GM18868 (cell line): ENCODE results near the gene GALNT15.

ENCODE experiments used
- ATAC-seq: cut with Tn5 transposase; IDR thresholded peaks from one replicate; pipeline ENCODE4 v1.9.1; 2021; ENCODE audit warnings: mild to moderate bottlenecking, moderate library complexity; ENCODE audit not compliant: unreplicated experiment

The GALNT15 gene

DNA sequence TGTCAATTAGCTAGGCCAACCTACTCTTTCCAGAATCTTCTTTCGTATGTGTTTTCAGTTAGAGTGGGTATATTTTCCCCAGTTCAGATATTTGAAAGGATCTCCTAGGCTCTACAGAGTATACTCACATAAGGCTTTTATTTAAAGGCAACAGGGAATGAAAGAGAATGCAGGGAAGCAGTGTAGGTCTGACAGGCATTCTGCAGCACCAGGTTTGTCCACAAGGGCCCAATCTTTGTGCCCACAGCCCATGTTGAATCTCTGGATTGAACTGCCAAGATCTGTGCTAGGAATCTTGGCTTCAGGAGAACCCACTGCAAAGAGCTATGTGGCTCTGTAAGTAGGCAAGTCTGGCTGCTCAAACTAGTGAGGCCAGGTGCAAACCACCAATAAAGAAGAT, 24.2 kb upstream of the GALNT15 start:
- no peak for ATAC-seq

- peak; percentile 59 for ATAC-seq
These were observed 23.4 kb upstream of the GALNT15 start for GRCh38 chr3:16151109-16151508.

DNA sequence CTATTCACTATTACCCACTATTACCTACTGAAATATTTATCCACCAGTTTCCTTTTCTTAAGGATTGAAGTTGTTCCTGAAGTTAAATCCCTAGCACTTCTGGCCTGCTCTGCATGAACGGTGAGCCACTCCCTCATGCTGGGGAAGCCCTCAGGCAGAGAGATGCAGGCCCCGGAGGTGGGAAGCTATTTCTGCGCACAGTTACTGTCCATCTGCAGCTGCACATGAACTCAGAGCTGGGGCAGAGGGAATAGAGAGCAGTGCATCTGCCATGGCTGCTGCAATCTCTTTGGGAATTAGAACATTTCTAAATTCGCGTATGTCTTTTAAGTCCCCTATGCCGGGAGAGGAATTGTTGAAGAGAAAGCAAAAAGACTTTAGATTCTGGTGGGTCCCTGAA, 6.3 kb upstream of the GALNT15 start:
- no peak for ATAC-seq

DNA sequence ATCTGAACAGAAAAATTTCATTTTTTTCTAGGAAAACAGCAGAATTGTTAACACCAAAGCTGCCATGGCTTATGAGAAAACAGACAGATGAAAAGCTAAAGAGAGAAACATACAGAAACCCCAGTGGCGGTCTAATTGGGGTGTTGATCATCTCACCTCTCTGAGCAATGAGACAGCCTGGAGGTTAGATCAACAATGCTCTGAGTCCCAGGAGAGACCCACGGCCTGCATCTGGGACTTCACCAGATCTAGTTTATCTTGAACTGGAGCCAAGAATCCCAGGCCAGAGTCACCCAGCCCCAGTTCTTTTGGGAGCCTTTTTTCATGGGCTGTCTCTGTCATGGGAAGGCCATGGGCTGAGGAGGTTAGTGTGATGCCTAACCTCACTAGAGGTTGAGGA, 3.5 kb upstream of the GALNT15 start:
- ATAC-seq = no peak

DNA sequence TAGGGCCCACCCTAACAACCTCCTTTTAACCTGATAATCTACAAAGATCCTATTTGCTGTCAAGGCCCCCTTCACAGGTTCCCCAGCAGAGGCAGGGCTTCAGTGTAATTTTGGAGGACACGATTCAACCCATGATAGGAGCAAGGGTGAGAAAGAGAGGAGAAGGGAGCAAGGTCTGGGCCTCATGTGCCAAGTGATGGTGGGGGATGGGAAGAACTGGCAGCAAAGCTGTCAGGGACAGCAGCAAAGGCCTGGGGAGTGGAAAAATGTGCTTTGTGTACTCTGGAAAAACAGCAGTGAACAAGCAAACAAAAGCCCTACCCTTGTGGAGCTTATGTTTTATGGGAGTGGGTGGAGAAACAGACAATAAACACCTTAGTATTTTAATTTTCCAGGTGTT, 2.7 kb upstream of the GALNT15 start:
- ATAC-seq = no peak

DNA sequence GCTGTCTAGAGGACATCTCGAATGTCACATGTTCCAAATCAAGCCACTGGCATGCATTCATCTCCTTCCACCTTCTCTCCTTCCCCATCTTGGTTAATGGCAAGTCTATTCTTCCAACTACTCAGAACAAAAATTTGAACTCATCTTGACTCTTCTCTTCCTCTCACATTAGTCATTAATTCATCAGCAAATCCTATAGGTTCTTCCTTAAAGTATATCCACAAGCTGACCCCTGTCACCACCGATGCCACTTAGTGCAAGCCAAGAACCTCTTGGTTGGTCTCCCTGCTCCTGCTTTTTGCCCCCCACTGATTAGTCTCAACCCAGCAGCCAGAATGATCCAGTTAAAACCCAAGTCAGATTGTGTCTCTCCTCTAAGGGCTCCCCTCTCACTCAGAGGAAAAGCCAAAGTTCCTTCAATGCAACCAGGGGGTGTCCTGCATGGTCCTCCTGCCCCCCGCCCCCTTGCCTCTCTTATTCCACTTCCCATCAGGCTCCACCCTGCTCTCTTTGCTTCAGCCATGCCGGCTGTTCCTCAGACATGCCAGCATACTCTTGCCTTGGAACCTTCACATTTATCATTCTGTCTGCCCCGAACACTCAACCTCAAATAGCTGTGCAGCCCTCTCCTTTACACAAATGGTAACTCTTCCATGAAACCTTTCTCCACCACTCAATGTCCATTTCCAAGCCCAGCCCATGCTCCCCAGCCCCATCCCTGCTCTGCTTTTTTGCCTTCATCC, 1.0 kb upstream of the GALNT15 start:
- ATAC-seq = no peak

- ATAC-seq = no peak
These were observed 489 bp upstream of the GALNT15 start for GRCh38 chr3:16174026-16174355.

DNA sequence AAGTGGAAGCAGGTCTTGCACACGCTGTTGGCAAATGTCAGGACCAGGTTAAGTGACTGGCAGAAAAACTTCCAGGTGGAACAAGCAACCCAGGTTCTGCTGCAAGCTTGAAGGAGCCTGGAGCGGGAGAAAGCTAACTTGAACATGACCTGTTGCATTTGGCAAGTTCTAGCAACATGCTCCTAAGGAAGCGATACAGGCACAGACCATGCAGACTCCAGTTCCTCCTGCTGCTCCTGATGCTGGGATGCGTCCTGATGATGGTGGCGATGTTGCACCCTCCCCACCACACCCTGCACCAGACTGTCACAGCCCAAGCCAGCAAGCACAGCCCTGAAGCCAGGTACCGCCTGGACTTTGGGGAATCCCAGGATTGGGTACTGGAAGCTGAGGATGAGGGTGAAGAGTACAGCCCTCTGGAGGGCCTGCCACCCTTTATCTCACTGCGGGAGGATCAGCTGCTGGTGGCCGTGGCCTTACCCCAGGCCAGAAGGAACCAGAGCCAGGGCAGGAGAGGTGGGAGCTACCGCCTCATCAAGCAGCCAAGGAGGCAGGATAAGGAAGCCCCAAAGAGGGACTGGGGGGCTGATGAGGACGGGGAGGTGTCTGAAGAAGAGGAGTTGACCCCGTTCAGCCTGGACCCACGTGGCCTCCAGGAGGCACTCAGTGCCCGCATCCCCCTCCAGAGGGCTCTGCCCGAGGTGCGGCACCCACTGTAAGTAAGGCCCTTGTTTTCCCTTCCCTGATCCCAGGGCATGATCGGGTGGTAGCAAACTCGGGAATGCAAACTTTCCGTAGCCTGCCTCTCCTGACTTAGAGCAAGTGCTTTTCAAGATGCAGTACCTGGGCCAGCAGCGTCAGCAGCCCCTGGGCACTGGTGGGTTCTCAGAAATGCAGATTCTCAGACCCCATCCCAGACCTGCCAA, 759 bp downstream of the GALNT15 start:
- ATAC-seq = no peak

GRCh38 chr3:16176391-16177030, 2.0 kb downstream of the GALNT15 start:
- ATAC-seq = no peak

DNA sequence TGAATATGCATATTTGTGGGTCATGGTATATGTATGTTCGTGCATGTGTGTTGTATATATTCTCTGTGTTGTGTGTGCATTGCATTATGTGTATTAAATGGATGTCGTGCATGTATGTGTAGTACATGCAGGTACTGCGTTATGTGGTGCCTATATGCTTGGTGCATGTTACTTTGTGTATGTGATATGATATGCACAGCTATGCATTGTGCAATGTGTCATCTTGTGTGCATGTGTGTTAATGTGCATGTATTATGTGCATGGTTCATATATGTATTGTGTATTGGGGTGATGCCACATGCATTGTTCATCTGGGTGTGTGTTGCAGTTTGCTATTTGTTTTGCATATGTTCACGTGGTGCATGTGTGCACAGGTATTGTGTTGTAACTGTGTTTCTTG, 2.9 kb downstream of the GALNT15 start:
- ATAC-seq = no peak

DNA sequence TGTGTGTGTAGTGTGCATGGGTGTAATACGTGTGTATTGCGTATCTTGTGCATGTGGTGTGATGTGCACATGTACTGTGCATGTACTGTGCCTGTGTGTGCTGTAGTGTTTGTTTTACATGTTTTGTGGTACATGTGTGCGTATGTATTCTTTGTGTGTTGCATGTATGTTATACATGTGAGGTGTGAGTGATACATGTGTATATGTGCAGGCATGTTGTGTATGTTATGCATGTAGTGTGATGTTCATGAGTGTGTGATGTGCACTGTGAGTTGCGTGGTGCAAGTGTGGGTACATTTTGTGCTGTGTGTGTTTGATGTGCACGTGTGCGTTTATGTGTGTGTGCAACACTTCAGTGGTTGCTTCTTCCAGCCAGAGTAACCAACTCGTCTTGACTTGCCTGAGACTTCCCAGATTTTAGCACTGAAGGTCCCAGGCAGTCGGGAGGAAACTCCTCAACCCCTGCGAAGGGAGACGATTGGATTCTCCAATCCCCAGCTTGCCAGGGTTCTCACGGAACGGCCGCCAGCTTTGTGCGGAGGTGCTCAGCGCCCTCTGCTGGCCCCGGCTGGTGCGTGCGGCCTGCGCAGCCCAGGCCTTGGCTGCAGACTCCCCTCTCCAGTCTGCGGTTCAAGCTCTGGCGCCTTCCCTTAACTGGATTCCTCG, 3.6 kb downstream of the GALNT15 start:
- peak; percentile 77 for ATAC-seq

DNA sequence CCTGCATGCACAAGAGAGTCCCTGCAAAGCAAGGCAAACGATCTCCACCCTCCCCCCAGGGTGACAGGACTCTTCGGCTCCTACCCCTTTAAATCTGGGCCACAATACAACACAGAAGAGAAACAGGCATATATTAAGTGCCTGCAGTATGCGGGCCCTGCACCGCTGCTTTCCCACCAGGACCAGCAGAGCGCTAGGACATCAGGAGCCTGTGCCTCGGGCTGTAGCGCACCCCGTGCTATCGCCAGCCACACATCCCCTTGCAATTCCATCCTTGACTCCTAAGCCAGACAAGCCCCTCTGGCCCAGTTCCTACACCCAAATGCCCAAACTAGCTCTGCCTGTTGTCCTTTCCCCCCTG, 4.1 kb downstream of the GALNT15 start:
- no peak for ATAC-seq

- no peak for ATAC-seq
These were observed 4.8 kb downstream of the GALNT15 start for GRCh38 chr3:16179261-16179660.

DNA sequence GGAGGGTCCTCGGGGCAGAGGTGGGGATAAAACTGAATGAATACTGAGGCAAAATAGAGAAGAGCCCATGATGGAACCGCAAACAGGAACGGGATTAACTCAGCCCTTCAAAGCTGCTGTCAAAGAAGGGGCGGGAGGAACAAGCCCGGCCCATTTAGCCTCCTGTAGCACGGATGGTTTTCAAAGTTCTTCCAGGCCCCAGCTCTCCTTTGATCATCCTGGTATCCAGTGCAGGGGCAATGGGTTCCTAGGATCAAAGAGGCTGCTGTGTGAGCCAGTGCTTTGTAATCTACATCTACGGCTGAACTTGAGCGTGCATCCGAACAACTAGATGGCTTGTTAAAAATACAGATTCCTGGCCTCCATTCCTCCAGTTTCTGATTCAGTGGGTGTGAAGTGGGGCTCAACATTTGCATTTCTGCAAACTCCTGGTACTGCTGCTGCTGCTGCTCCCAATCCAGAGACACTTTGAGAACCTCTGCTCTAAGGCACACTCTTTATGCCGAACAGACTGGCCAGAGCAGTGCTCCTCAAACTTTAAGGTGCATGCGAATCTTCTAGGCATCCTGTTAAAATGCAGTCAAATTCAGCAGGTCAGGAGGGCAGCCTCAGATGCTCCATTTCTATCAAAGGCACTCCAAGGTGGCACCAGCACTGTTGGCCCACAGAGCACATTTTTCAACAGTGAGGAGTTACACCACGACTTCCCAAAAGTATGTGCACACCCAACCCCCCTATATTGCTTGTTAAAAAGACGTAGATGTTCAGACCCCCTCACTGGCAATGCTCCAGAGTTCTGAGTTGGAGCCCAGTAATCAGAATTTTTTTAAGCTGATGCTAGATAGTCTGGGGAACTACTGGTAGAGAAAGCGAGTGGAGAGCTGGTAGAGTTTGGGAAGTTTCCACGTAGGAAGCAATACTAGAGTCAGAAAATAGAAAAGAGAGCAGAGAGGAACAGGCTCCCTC, 5.6 kb downstream of the GALNT15 start:
- no peak for ATAC-seq

DNA sequence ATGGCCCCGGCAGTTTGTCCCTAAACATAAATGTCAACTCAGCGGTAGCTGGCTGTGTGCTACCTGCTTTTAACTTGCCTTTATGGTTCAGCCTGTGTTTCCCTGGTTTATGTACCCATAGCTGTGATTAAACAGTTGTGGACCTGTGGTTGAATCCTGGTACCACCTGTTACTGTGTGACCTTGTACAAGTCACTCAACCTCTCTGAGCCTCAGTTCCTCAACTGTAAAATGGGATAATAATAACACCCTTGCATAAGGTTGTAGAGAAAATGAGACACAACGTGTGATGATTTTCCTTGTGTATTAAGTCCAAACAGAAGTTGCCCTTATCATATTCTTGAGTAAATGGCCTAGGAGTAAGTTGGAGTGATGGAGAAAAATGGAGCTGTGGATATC, 6.3 kb downstream of the GALNT15 start:
- no peak for ATAC-seq

DNA sequence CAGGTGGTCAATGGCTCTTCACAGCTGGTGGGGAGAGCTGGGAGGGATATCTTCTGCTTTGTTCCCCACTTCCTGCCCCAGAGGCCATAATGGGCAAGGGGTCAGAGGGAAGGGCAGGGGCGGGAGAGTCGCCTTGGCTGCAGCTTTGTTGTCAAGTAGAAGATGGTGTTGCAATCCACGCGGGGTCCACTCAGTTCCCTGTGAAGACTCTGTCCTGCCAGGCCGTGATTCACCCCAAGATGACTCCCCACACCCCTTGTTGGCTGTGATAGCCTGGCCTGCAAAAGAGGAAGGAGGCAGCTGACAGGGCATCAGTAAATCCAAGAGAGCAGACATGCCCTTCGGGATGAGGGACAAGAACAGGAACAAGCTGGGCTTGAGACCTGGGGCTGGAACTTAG, 6.9 kb downstream of the GALNT15 start:
- no peak for ATAC-seq

DNA sequence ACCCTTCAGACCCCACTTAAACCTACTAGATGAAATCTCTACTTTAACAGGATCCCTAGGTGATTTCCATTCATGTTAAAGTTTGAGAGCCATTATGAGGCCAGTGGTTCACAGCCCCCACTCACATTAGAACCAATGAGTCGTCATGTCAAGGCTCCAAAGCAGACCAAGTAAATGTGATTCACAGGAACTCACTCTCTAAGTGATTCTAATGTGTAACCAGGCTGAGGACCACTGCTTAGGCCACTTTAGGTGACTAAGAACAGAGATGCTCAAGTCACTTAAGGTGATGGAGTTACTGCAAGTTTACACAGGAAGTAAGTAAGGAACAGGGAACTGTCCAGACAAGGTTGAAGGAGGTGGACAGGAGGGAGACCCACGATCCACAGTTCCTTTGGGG, 7.7 kb downstream of the GALNT15 start:
- ATAC-seq = no peak

- no peak for ATAC-seq
These were observed 8.1 kb downstream of the GALNT15 start for GRCh38 chr3:16182612-16183011.

DNA sequence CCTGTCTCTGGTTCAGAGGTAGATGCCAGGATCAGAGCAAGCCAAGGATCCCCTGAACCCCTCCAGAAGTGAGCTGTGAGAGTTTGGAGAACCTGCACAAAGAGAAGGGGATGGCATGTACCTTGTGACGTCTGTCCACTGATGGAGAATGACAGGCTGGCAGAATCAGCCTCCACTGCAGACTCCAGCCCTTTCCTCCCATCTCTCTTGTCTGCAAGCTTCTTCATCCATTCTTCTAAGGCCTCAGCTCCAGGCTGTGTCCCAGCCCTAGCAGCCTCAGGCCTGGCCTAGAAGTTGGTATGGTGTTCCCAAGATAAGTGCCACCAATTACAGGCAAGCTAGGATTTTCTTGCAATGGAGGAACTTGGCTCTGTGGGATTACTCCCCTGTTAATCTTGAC, 8.6 kb downstream of the GALNT15 start:
- ATAC-seq = no peak

DNA sequence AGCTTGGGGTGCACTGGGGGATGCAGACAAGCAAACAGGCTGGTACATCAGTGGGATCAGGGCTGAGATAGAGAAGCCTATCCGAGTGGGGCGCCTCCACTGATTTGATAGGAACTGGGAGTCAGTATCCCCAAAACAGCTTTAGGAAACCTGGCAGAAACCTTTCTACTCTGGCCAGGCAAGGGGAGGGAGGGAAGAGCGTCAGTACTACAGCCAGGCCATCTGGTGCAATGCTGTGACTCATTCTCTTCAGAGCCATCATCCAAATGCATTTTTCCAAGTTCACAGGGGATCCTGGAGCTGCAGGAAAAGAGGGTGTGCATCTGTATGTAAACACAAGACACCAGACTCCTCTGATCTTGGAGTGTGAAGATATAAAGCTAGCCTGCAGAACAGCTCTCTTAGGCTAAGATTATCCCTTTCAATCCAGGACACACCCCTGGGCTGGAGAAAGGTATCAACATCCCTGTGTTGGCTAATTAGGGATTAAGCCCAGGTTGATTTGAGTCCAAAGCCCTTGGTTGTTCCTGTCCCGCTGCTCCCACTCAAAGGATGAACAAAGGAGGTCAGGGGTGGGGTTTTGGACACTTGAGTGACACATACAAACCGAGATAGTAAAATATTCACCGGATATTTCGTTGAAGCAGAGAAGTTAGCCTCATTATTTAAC, 9.3 kb downstream of the GALNT15 start:
- no peak for ATAC-seq
